Panc1 (cell line): ENCODE measurements around the gene SCARF1. TPM values are rescaled to one million over a fixed set of nuclear protein-coding genes. Genes with fewer than 3 reads are reported as not detected.

Experiments used
- ATAC-seq: fragments of 200-7000 bp; cut with Tn5 transposase; 2 replicates; pipeline ENCODE4 v1.9.1; 2020; ENCODE audit warnings: mild to moderate bottlenecking, moderate library complexity
- BruUV-seq: library from RNA; stranded (reverse); fragments of 400-500 nt; replicated peaks from 2 replicates; lab custom pipeline; 2021; lab: Mats Ljungman, UMichigan
- CTCF ChIA-PET: fragments of 300-600 bp; sonication (Branson Sonifier 250); formaldehyde crosslinking; loops from one replicate; lab custom pipeline; 2022; ENCODE audit warnings: antibody characterized with exemption; lab: Charles Lee
- POLR2A ChIA-PET: fragments of 300-600 bp; sonication (Branson Sonifier 250); formaldehyde crosslinking; loops from one replicate; lab custom pipeline; 2022; ENCODE audit warnings: antibody characterized with exemption; lab: Charles Lee
- DNase-seq: peaks from one replicate; pipeline ENCODE4 v3.0.0-alpha.2; 2010; ENCODE audit warnings: low read depth, low spot score
- H3K27ac ChIP-seq: 2 replicates; pipeline ENCODE4 v1.5.1; 2011; ENCODE audit warnings: mild to moderate bottlenecking, low read length, inconsistent platforms
- H3K27me3 ChIP-seq: fragments of 200-500 bp; sonication (Bioruptor generic); 2 replicates; pipeline ENCODE4 v1.6.0; 2014; ENCODE audit warnings: low read length, inconsistent platforms; ENCODE audit not compliant: control insufficient read depth, insufficient read depth
- H3K36me3 ChIP-seq: fragments of 200-500 bp; sonication (Bioruptor generic); 2 replicates; pipeline ENCODE4 v1.5.1; 2014; ENCODE audit warnings: inconsistent platforms, mild to moderate bottlenecking, low read length, moderate library complexity; ENCODE audit not compliant: control insufficient read depth, insufficient read depth
- H3K4me1 ChIP-seq: 2 replicates; pipeline ENCODE4 v1.5.1; 2011; ENCODE audit warnings: inconsistent platforms, mild to moderate bottlenecking, low read length, moderate library complexity; ENCODE audit not compliant: control insufficient read depth, insufficient read depth
- H3K4me3 ChIP-seq, 2 experiments: 2 replicates each; pipeline ENCODE4 v1.5.1; 2011 to 2012; ENCODE audit warnings: low read depth in 2 of 2, low read length in 2 of 2, mild to moderate bottlenecking in 2 of 2, inconsistent platforms in 1 of 2, moderate library complexity in 1 of 2
- H3K9me3 ChIP-seq: fragments of 200-500 bp; sonication (Bioruptor generic); 2 replicates; pipeline ENCODE4 v1.5.1; 2014; ENCODE audit warnings: low read depth, mild to moderate bottlenecking, inconsistent platforms, low read length, moderate library complexity; ENCODE audit not compliant: control insufficient read depth, insufficient read depth
- CTCF ChIP-seq: fragments of 450-650 bp; IDR thresholded peaks from 2 replicates; pipeline ENCODE4 v1.5.1; 2017; ENCODE audit warnings: mild to moderate bottlenecking
- POLR2AphosphoS5 ChIP-seq: IDR thresholded peaks from 2 replicates; pipeline ENCODE4 v1.6.1; 2012; ENCODE audit warnings: mild to moderate bottlenecking, low read depth, low read length, moderate library complexity
- REST ChIP-seq, 2 experiments: IDR thresholded peaks; 2 replicates each; pipeline ENCODE4 v1.6.1; 2011 to 2012; ENCODE audit warnings: low read depth in 2 of 2, control low read depth in 1 of 2, low read length in 1 of 2, mild to moderate bottlenecking in 1 of 2, moderate library complexity in 1 of 2; ENCODE audit not compliant: insufficient read depth in 1 of 2
- SIN3A ChIP-seq: IDR thresholded peaks from 2 replicates; pipeline ENCODE4 v1.6.1; 2012; ENCODE audit warnings: low read depth, mild to moderate bottlenecking, low read length, moderate library complexity, borderline replicate concordance; ENCODE audit not compliant: insufficient read depth
- TCF7L2 ChIP-seq: IDR thresholded peaks from 2 replicates; pipeline ENCODE4 v1.6.1; 2011; ENCODE audit warnings: mild to moderate bottlenecking, low read depth, low read length, inconsistent platforms
- in situ Hi-C: cut with HindIII; loops from 2 replicates; pipeline ENCODE4 v1.10.0; 2016; ENCODE audit warnings: low sequenced_read_pairs, low pct_unique_long_range_greater_than_20kb
- intact Hi-C: fragments of 100-400 bp; cut with micrococcal nuclease; formaldehyde crosslinking; loops from one replicate; pipeline ENCODE4 v1.10.0; 2022; ENCODE audit not compliant: unreplicated experiment
- total RNA-seq: library from RNA; stranded (reverse); gene quantifications from one replicate; pipeline ENCODE4 v1.2.1, GENCODE V29; 2021; ENCODE audit not compliant: unreplicated experiment

SCARF1 gene
- total RNA-seq, 1 experiment from 2014 or later = 6.6 TPM

- BruUV-seq = no TSS peak
- intact Hi-C loops (no loop called here), in situ Hi-C loops (no loop called here)
- Histone ChIP-seq H3K27me3 (no peaks in the 10 kb centered on the region), H3K27ac (no peak overlapping the region), H3K4me1 (peaks cover 16% of the 10 kb centered on the region), H3K36me3 (no peaks in the 10 kb centered on the region), H3K9me3 (no peaks in the 10 kb centered on the region), H3K4me3 (no peak overlapping the region)
- CTCF ChIA-PET = no interaction called here
- POLR2A ChIA-PET = no interaction called here
- DNase-seq (no peak), ATAC-seq (no peak)
- no peak for TF ChIP-seq REST (IDR thresholded peaks at IDR 0.05; ENCODE audit: insufficient read depth in 1 of 2, low read depth in 2 of 2, low read length in 1 of 2)
- no peak for TF ChIP-seq TCF7L2
- no peak for TF ChIP-seq POLR2AphosphoS5
- no peak for TF ChIP-seq CTCF
- no peak for TF ChIP-seq SIN3A
Observed at GRCh38 chr17:1591474-1592090, 54.0 kb downstream of the SCARF1 start.

GRCh38 chr17:1590747-1591473, 54.6 kb downstream of the SCARF1 start:
- H3K9me3 ChIP-seq = no peaks in the 10 kb centered on the region
- TF ChIP-seq SIN3A = no peak
- no peak for TF ChIP-seq POLR2AphosphoS5
- TF ChIP-seq REST (IDR thresholded peaks at IDR 0.05; ENCODE audit: insufficient read depth in 1 of 2, low read depth in 2 of 2, low read length in 1 of 2) = no peak
- no peak for TF ChIP-seq CTCF
- TF ChIP-seq TCF7L2 = no peak
- H3K27ac ChIP-seq = peak overlapping the region; percentile 68
- no peak overlapping the region for H3K4me3 ChIP-seq
- in situ Hi-C loops = no loop called here
- ATAC-seq (no peak), DNase-seq (no peak)
- ChIA-PET CTCF (no interaction called here), POLR2A (no interaction called here)
- peaks cover 16% of the 10 kb centered on the region for H3K4me1 ChIP-seq
- no peaks in the 10 kb centered on the region for H3K27me3 ChIP-seq
- no peaks in the 10 kb centered on the region for H3K36me3 ChIP-seq
- intact Hi-C loops = no loop called here
- BruUV-seq = no TSS peak
